ENCODE data around the gene MED6. TPM values are rescaled to one million over a fixed set of nuclear protein-coding genes. Genes with fewer than 3 reads are reported as not detected.

Gene MED6
- total RNA-seq, 4 donors from 2014 or later = 19.1 to 37.1 (median 30.2) TPM

DNA sequence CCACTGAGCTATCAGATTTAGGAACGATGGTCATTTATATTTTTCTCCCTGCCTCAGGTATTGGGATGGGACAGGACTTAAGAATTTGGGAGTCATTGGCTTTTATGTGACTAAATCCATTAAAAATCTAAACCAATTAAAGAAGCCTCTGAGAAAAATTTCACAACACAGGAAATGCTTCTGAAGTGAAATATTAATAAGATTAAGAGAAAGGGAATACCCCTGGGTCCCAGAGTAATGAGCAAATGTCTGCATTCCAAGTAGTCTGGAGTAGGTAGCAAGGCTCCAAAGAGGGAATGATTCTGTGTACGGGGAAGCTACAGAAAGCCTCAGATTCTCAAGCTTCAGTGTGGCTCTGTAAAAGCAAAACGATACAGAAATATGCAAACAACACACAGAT is 707 bp upstream of the MED6 start:
- peaks cover 0 to 10% (median 0%) of the 10 kb centered on the region in 4 donors for H3K27me3 ChIP-seq
- peak overlapping the region; percentile 69 to 88 (median 84) for H3K27ac ChIP-seq
- H3K9me3 ChIP-seq = no peaks in the 10 kb centered on the region
- H3K4me3 ChIP-seq = peak overlapping the region; percentile 62 to 94 (median 74)
- DNase-seq = no peak
- H3K4me1 ChIP-seq = peaks cover 4 to 27% (median 11%) of the 10 kb centered on the region in 3 donors
- WGBS, 2 donors = 32 to 34% methylated on average over 3 of the region's 3 CpGs
- intact Hi-C loops (cut with DNase I) = no loop called here
- TF ChIP-seq POLR2A (IDR thresholded peaks at IDR 0.05) = no peak
- no peak for TF ChIP-seq CTCF (IDR thresholded peaks at IDR 0.05)
- peaks cover 0 to 13% (median 0%) of the 10 kb centered on the region in 3 donors for H3K36me3 ChIP-seq

GRCh38 chr14:70599345-70599744 is 1.1 kb downstream of the MED6 start:
- WGBS, 2 donors = 46 to 48% methylated on average over 1 of the region's 1 CpG

GRCh38 chr14:70597731-70598130 is 2.7 kb downstream of the MED6 start:
- DNase-seq = no peak
- WGBS, 2 donors = 75 to 80% methylated on average over 3 of the region's 3 CpGs
- peaks cover 0 to 48% (median 18%) of the 10 kb centered on the region in 3 donors for H3K36me3 ChIP-seq
- H3K27ac ChIP-seq = no peak overlapping the region
- H3K4me3 ChIP-seq = no peak overlapping the region
- no peaks in the 10 kb centered on the region for H3K9me3 ChIP-seq
- TF ChIP-seq POLR2A (IDR thresholded peaks at IDR 0.05) (no peak), CTCF (IDR thresholded peaks at IDR 0.05) (no peak)
- H3K27me3 ChIP-seq = no peaks in the 10 kb centered on the region
- H3K4me1 ChIP-seq = peaks cover 4 to 27% (median 11%) of the 10 kb centered on the region in 3 donors
- intact Hi-C loops (cut with DNase I) = no loop called here

More at GRCh38 chr14:70599345-70599744, 1.1 kb downstream of the MED6 start:
- intact Hi-C loops (cut with DNase I) = no loop called here
- TF ChIP-seq POLR2A (IDR thresholded peaks at IDR 0.05) = no peak
- no peak for TF ChIP-seq CTCF (IDR thresholded peaks at IDR 0.05)
- H3K27ac ChIP-seq = no peak overlapping the region
- no peaks in the 10 kb centered on the region for H3K27me3 ChIP-seq
- peaks cover 4 to 27% (median 11%) of the 10 kb centered on the region in 3 donors for H3K4me1 ChIP-seq
- H3K4me3 ChIP-seq = peak overlapping the region in 3 of 4 donors; percentile 62 to 94 (median 71)
- DNase-seq = no peak
- H3K9me3 ChIP-seq = no peaks in the 10 kb centered on the region
- peaks cover 0 to 32% (median 6%) of the 10 kb centered on the region in 3 donors for H3K36me3 ChIP-seq

- no peaks in the 10 kb centered on the region for H3K9me3 ChIP-seq
- H3K27ac ChIP-seq = no peak overlapping the region
- no peak for DNase-seq
- H3K27me3 ChIP-seq = no peaks in the 10 kb centered on the region
- H3K4me3 ChIP-seq = no peak overlapping the region
- TF ChIP-seq CTCF (IDR thresholded peaks at IDR 0.05) (no peak), POLR2A (IDR thresholded peaks at IDR 0.05) (no peak)
- H3K4me1 ChIP-seq = peaks cover 0 to 21% (median 11%) of the 10 kb centered on the region in 3 donors
- intact Hi-C loops (cut with DNase I) = no loop called here
- peaks cover 0 to 69% (median 31%) of the 10 kb centered on the region in 3 donors for H3K36me3 ChIP-seq
- 79% methylated on average over 6 to 8 of the region's 9 CpGs for WGBS, 2 donors
Observed at GRCh38 chr14:70595443-70596185, 4.8 kb downstream of the MED6 start.

GRCh38 chr14:70594461-70594860 is 6.0 kb downstream of the MED6 start:
- H3K4me1 ChIP-seq = peaks cover 0 to 15% (median 8%) of the 10 kb centered on the region in 3 donors
- 90 to 96% methylated on average over 3 to 4 of the region's 9 CpGs for WGBS, 2 donors
- H3K36me3 ChIP-seq = peaks cover 0 to 80% (median 33%) of the 10 kb centered on the region in 3 donors
- intact Hi-C loops (cut with DNase I) = no loop called here
- no peak overlapping the region for H3K4me3 ChIP-seq
- no peaks in the 10 kb centered on the region for H3K27me3 ChIP-seq
- no peak overlapping the region for H3K27ac ChIP-seq
- no peak for DNase-seq
- no peaks in the 10 kb centered on the region for H3K9me3 ChIP-seq
- TF ChIP-seq CTCF (IDR thresholded peaks at IDR 0.05) (no peak), POLR2A (IDR thresholded peaks at IDR 0.05) (no peak)

All from esophagus squamous epithelium (tissue), 5 donors.